ENCODE results near the gene LBR.

GRCh38 chr1:225440380-225441221, 12.8 kb upstream of the LBR start:
- TF ChIP-seq CTCF (IDR thresholded peaks at IDR 0.05) = no peak
- TF ChIP-seq POLR2A (IDR thresholded peaks at IDR 0.05) = no peak
